ENCODE measurements around the gene SGIP1.

Gene SGIP1, protein sequence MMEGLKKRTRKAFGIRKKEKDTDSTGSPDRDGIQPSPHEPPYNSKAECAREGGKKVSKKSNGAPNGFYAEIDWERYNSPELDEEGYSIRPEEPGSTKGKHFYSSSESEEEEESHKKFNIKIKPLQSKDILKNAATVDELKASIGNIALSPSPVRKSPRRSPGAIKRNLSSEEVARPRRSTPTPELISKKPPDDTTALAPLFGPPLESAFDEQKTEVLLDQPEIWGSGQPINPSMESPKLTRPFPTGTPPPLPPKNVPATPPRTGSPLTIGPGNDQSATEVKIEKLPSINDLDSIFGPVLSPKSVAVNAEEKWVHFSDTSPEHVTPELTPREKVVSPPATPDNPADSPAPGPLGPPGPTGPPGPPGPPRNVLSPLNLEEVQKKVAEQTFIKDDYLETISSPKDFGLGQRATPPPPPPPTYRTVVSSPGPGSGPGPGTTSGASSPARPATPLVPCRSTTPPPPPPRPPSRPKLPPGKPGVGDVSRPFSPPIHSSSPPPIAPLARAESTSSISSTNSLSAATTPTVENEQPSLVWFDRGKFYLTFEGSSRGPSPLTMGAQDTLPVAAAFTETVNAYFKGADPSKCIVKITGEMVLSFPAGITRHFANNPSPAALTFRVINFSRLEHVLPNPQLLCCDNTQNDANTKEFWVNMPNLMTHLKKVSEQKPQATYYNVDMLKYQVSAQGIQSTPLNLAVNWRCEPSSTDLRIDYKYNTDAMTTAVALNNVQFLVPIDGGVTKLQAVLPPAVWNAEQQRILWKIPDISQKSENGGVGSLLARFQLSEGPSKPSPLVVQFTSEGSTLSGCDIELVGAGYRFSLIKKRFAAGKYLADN

DNA sequence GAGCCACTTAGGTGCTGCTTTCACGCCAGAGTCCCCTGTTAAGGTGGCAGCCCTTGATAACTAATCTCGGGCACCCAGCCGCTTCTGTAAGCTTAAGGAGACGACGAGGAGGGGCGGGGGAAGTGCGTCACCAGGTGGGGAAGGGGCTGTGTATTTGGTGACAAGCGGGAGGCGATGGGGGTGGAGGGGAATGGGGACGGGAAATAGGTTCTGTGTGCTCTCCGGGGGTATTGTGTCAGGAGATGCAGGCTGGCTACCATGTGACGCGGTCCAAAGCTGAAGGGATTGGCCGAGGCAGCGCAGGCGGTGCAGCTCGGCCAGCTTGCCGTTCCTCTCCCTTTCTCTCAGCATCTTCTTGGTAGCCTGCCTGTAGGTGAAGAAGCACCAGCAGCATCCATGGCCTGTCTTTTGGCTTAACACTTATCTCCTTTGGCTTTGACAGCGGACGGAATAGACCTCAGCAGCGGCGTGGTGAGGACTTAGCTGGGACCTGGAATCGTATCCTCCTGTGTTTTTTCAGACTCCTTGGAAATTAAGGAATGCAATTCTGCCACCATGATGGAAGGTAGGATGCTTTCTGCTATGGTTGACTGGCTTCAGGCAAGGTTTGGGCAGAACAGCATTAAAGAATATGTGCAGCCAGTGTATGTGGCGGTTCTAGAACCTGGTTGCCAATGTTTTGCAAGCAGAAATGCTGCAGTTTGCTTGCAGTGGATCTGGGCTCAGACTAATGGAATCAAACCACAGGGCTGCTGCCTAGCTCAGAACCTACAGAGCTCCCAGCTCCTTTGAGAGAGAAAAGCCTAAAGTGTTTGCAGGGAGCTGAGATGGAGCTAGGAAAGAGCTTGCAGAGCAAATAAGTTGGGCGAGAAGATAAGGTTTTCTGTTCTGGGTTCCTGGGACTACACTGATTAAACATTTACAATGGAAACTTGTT is at the start of gene SGIP1:
TSS of gene SGIP1 (plus strand) at position 350 of the 937 bp plus-strand sequence. CDS start at position 556, 206 bp downstream.
- no peak for DNase-seq

- DNase-seq, result no peak
Observed at GRCh38 chr1:66489151-66489550, 44.8 kb upstream of the SGIP1 start.

- DNase-seq, result no peak
Observed at GRCh38 chr1:66489972-66490601, 43.9 kb upstream of the SGIP1 start.

GRCh38 chr1:66490816-66491215 is 43.1 kb upstream of the SGIP1 start:
- DNase-seq, result no peak

DNA sequence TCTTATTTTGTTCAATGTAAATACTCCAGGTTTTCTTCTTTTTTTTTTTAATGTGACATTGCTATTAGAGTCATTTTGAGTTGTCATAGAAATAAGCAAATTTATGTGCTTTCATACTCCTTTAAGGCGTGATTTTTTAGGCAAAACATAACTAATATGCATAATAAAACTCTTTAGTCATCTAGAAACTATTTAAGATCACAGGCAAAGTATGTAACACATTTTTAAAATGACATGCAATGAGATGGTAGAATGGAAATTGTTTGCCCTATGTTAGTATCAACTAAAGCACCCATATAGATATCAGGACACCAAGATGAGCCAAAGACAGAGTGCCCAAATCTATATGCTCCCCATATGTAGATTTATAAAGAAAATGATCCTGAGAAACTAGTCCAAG is 41.5 kb upstream of the SGIP1 start:
- DNase-seq, result no peak

DNA sequence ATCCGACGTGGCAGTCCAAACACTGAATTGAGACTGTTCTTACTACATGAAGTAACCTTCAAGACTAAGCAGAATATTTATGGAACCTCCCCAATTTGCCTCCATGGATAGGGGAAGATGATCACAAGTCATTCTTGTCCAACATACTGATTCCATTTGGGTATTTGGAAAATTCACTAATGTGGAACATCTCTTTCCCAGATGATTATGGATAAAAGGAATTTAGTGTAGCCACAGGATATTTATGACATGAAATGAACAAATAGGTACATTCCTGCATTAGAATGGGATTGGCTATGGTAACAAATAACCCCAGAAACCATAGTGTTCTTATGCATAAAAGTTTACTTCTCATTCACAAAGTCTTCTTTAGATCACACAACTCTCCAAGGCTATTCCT is 40.2 kb upstream of the SGIP1 start:
- DNase-seq, result no peak

- DNase-seq, result no peak
Observed at GRCh38 chr1:66494482-66494881, 39.5 kb upstream of the SGIP1 start.

GRCh38 chr1:66495495-66495894 is 38.5 kb upstream of the SGIP1 start:
- DNase-seq, result no peak

DNA sequence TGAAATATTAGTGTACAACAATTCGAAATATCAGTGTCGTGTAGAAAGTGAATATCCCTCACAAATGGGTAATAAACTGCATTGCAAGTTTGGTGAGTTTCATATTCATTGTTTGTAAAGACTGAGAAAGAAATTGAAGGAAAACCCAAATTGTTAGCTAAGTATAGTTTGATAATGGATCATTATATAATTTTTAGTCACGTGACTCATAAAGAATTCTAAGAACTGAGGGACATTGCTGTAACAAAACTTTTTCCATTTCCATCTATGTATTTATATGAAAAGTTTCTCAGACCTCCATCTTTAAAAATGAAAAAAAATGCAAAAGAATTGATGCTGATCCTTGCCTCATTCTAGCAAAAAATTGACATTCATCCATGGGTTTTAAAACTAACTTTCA is 36.0 kb upstream of the SGIP1 start:
- DNase-seq, result no peak

DNA sequence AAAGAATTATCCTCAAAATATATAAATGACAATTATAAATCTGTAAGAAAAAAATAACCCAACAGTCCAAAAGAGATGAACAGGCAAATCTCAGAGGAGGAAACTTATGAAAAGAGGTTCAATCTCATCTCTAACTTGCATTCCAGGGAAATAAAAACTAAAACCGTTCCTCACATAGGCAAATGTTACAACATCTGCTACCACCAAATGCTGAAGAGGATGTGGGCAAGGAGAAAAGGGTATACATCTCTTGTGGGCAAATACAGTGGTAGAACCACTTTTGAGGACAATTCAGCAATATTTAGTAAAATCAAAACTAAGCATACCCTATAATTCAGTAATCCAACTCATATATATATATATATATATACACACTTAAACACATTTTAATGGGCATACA is 33.7 kb upstream of the SGIP1 start:
- DNase-seq, result no peak

DNA sequence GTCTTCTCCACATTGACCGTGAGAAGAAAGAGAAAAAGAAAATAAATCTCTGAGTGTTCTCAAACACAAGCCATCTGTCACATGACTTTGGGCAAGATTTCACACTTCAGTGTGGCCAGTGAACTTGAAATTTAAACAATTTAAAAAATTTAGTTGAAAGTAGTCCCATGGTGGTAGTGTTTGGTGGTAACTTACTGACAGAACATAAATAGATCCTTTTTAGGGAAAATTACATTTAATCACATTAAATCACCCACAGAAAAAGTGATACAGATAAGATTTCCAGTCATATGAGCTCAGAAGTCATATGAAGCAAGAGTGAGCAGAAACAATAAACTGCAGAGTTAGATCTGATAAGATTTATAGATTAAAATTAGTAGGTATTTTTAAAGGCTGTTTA is 31.9 kb upstream of the SGIP1 start:
- no peak for DNase-seq

GRCh38 chr1:66503841-66504470 is 30.0 kb upstream of the SGIP1 start:
- no peak for DNase-seq

- no peak for DNase-seq
Observed at GRCh38 chr1:66505671-66506392, 28.1 kb upstream of the SGIP1 start.

GRCh38 chr1:66506393-66506687 is 27.6 kb upstream of the SGIP1 start:
- no peak for DNase-seq

DNA sequence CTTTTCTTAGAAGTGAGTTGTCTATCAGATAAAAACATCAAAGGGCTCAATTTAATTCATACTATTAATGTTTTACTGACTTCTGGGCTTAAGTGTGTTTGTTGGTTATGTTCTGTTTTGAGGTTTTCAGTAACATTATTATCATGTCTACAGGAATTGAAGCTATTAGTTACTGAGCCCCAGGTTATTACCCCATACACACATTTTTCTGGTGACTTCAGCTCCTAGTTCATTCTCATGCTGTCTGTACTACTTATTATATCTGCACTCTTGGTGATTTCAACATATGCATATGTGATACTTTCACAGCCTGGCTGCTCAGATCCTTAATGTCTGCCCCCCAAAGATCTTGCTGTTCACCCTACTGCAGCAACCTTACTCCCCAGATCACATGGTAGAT is 27.0 kb upstream of the SGIP1 start:
- no peak for DNase-seq

DNA sequence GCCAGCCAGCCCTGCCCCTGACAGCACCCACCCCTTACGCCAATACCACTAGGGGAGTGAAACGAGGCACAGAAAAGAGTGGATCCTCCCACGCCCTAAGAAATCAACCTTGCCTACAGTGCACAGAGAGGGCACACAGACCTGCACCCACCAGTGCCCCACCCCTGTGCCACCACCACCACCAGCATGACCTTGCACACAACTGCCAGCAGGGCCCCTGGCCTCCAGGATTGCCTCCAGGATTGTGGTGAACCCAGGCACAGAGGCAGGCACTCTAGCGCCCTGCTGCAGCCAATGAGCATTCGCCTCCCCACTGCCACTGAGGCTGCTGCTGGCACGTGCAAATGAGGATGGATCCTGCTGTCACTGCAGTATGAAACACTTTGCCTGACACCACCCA is 23.5 kb upstream of the SGIP1 start:
- no peak for DNase-seq

DNA sequence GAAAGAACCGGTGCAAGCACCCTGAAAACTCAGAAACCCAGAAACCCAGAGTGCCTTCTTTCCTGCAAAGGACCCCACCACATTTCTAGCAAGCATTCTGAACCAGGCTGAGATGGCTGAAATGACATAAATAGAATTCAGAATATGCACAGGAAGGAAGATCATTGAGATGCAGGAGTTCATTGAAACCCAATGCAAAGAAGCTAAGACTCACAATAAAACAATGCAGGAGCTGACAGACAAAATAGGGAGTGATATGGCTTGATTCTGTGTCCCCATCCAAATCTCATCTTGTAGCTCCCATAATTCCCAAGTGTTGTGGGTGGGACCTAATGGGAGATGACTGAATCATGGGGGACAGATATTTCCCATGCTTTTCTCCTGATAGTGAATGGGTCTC is 22.8 kb upstream of the SGIP1 start:
- DNase-seq, result no peak

GRCh38 chr1:66517959-66518358 is 16.0 kb upstream of the SGIP1 start:
- no peak for DNase-seq

- DNase-seq, result no peak
Observed at GRCh38 chr1:66518654-66519053, 15.3 kb upstream of the SGIP1 start.

DNA sequence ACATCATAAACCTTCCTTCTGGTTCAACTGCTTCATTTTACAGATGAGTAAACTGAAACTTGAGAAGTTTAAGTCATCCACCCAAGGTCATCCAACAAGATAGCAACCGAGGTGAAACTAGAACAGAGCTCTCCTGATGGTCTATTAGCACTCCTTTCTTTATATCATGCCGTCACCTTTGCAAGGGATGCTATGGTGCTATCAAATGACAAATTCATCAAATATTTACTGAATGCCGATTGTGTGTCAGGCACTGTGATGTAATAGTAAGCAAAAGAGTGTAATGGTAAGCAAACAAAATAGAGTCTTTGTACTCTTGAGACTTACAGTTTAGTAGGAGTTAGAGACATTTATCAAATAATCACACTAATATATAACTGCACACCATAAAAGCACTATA is 14.0 kb upstream of the SGIP1 start:
- DNase-seq, result no peak

- no peak for DNase-seq
Observed at GRCh38 chr1:66520655-66521054, 13.3 kb upstream of the SGIP1 start.
